ENCODE results near the gene ZNF627.
"Not testable (repeated sequence)": the region's sequence is repeated elsewhere in the genome, so short reads cannot be mapped to it uniquely, and the experiment has no call there.

The ZNF627 gene

DNA sequence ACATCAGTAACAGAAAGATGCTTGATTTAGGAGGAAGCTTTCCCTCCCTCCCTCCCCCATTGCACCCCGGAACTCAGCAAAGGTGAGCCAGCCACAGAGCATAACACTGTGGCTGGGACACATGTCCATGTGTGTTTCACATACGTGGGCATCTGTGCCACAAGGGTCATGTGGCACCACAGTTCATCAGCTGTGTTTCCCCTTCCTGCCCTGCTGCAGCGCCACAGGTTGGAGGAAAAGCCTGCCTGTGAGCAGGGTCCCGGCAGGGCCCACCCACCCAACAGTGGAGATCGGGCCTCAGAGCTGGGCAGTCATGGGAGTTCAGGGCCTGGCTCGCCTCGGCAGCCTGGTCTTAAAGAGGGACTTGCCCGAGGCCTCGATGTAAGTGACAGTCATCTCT, 22.6 kb upstream of the ZNF627 start:
- no peak for DNase-seq (ENCODE audit: low spot score)

GRCh38 chr19:11576227-11576626, 21.1 kb upstream of the ZNF627 start:
- DNase-seq (ENCODE audit: low spot score): no peak

- DNase-seq (ENCODE audit: low spot score): no peak
Observed at GRCh38 chr19:11577451-11578257, 19.6 kb upstream of the ZNF627 start, which contains the start of gene ACP5. TSS of gene ACP5 (minus strand) at chr19:11577645. CDS start at chr19:11577317, 328 bp downstream.

DNA sequence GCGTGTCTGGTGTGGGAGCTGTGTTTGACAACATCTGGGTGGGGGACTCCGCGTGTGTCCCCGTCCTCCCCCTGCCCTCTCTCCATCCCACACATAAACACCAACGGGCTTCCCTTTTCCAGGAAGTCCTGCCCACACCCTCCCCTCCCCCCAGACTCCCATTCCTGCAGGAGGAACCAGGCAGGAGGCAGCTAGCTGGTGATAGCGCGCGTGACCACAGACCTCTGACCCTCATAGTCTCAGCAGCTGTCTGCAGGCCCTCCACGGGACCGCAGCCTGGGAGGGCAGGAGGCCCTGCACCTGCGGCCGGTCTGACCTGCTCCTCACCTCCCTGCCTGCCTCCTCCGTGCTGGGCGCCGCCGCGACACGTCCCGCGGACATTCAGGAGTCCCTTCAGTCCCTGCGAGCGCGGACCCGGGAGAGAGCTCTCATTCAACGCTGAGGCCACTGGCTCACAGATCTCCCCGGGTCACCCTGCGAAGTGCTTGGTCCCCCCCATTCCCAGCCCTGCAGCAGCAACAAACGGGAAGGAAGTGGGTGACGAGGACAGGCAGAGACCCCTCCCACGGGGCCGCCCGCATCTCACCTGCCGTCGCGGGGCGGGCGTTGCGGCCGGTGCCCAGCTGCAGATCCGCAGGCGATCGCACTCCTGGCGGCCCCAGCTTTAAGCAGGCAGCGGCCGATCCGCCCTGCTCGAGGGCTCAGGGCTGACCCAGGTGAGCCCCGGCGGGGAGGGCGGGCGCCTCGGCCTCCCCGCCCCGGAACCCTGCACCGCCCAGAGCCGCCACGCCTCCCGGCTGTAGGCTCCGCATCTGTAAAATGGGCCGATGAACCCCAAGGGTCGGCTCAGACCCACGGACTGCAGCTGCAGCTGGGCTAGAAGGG, 18.8 kb upstream of the ZNF627 start:
- DNase-seq (ENCODE audit: low spot score): peak; percentile 74

DNA sequence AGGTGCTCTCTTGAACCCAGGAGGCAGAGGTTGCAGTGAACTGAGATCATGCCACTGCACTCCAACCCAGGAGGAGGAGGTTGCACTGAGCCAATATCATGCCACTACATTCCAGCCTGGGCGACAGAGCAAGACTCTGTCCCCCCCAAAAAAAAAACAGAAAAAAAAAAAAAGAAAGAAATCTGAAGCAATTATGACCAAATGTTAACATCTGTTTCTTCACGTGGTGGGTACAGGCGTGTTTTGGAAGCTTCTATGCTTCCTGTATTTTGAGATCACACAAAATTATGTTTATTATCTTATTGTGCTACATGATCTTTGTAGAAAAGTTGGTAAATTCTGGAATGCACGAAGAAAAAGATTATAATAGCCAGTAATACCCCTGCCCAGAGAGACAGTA, 17.2 kb upstream of the ZNF627 start:
- DNase-seq (ENCODE audit: low spot score): no peak

GRCh38 chr19:11581740-11582139, 15.5 kb upstream of the ZNF627 start:
- DNase-seq (ENCODE audit: low spot score): no peak

DNA sequence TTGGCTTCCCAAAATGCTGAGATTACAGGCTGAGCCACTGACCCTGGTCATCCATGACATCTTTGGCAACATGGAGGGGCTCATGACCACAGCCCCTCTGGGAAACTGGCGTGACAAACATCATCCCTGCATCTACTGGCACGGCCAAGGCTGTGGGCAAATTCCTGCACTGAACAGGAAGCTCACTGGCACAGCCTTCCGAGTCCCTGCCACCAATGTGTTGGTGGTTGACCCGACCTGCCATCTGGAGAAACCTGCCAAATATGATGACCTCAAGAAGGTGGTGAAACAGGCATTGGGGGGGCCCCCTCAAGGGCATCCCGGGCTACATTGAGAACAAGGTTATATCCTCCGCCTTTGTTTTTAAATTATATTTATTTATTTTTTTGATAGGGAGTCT, 11.0 kb upstream of the ZNF627 start:
- DNase-seq (ENCODE audit: low spot score): no peak

- peak; percentile 85 for DNase-seq (ENCODE audit: low spot score)
Observed at GRCh38 chr19:11587302-11587974, 9.8 kb upstream of the ZNF627 start.

DNA sequence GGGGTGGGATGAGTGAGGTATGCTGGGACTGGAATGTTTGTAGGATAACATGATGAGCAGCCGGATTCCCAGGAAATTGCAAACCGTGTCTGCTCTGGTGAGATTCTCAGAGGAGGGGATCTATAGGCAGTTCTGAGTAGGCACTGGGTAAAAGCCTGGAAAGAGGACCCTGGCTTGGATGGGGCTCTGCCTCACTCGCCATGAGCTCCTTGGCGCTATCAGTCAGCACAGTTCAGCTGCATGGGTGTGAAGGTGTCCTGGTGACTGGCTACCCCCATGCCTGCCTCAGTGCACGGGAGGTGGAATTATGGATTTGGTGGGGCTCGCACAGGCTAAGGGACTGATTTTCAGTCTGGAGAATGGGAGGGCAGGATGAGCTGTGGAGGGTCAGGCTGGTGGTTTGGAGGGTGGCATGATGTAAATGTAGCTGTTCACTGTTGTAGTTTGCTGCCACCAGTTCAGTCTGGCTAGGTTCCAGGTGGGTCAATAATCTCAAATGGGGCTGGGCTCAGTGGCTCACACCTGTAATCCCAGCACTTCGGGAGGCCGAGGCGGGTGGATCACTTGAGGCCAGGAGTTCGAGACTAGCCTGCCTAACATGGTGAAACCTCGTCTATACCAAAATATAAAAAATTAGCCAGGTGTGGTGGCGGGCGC, 9.2 kb upstream of the ZNF627 start:
- DNase-seq (ENCODE audit: low spot score): no peak

DNA sequence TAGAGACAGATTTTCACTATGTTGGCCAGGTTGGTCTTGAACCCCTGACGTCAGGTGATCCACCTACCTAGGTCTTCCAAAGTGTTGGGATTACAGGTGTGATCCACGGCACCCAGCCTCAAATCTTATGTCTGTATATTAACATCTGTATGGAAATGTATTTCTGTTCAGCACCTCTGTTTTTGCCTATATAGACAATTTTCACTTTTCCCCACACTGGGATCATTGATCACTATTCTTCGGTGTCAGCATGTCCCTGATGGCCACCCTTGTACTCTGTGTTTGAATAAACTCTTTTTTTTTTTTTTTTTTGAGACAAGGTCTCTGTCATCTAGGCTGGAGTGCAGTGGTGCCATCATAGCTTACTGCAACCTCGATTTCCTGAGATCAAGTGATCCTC, 3.2 kb upstream of the ZNF627 start:
- DNase-seq (ENCODE audit: low spot score): no peak

DNA sequence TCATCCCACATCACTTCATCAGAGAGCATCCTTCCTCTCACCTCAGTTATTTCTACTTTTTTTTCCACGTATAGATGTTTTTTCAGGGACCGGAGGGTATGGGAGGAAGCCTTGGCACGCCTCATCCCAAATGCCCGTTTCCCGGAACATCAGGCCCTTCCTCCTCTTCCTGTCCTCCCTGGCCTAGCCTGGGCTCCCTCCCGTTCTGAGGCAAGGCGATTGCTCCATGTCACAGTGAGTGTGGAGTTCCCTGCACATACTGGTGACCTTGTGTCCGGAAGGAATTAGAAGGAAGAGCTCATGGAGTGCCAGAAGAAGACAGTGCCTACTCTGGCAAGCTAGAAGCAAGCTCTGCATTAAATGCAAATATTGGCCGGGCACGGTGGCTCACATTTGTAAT, 1.1 kb upstream of the ZNF627 start:
- no peak for DNase-seq (ENCODE audit: low spot score)

DNA sequence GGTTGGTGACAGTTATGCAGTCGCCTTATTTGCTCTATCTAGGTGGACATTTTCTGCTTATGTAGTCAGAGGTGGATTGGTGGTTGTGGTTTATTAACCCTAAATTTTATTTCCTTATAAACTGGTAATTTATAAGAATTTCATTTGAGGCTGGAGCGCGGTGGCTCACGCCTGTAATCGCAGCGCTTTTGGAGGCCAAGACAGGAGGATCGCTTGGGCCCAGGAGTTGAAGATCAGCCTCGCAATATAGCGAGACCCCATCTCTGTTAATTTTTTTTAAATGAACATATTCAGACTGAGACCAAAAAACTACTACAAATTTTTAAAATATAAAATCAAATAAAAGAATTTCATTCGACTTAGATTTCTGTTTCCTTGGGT, 810 bp downstream of the ZNF627 start:
- DNase-seq (ENCODE audit: low spot score): no peak

GRCh38 chr19:11598746-11599145, 1.5 kb downstream of the ZNF627 start:
- no peak for DNase-seq (ENCODE audit: low spot score)

DNA sequence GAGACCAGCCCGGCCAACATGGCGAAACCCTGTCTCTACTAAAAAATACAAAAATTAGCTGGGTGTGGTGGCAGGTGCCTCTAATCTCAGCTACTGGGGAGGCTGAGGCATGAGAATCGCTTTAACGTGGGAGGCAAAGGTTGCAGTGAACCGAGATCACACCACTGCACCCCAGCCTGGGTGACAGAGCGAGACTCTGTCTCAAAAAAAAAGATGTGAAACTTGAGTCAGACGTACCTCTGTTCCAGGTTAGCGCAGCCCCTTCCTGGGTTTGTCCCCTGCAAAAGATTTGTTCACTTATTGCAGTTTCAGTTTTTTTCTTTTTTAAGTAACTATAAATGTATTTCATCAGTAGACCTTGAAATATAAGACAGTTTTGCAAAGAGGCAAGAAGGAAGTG, 2.4 kb downstream of the ZNF627 start:
- not testable (repeated sequence) for DNase-seq (ENCODE audit: low spot score)

DNA sequence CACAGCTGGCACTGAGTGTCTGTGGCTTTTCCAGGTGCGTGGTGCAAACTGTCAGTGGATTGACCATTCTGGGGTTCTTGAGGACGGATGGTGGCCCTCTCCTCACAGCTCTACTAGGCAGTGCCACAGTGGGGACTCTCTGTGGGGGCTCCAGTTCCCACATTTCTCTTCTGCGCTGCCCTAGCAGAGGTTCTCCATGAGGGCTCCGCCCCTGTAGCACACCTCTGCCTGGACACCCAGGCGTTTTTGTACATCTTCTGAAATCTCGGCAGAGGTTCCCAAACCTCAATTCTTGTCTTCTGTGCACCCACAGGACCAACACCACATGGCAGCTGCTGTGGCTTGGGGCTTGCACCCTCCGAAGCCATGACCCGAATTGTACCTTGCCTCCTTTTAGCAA, 9.2 kb downstream of the ZNF627 start:
- DNase-seq (ENCODE audit: low spot score): no peak

- DNase-seq (ENCODE audit: low spot score): no peak
Observed at GRCh38 chr19:11611730-11612129, 14.4 kb downstream of the ZNF627 start.

GRCh38 chr19:11612816-11613511, 15.7 kb downstream of the ZNF627 start:
- peak; percentile 17 for DNase-seq (ENCODE audit: low spot score)

DNA sequence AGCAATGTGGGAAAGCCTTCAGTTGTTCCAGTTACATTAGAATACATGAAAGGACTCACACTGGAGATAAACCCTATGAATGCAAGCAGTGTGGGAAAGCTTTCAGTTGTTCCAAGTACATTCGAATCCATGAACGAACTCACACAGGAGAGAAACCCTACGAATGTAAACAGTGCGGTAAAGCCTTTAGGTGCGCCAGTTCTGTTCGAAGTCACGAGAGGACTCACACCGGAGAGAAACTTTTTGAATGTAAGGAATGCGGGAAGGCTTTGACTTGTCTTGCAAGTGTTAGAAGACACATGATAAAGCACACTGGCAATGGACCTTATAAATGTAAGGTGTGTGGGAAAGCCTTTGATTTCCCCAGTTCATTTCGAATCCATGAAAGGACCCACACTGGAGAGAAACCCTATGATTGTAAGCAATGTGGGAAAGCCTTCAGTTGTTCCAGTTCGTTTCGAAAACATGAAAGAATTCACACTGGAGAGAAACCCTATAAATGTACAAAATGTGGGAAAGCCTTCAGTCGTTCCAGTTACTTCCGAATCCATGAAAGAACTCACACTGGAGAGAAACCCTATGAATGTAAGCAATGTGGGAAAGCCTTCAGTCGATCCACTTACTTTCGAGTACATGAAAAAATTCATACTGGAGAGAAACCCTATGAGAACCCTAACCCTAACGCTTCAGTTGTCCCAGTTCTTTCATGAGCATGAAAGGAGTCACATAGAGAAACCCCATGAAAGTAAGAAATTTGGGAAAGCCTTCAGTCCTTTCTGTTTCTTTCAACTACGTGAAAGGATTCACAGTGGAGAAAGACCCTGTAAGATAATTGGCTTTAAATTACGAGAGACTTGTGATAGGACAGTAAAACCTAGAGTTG, 20.1 kb downstream of the ZNF627 start:
- DNase-seq (ENCODE audit: low spot score): no peak

GRCh38 chr19:11620553-11620952, 23.3 kb downstream of the ZNF627 start:
- no peak for DNase-seq (ENCODE audit: low spot score)

DNA sequence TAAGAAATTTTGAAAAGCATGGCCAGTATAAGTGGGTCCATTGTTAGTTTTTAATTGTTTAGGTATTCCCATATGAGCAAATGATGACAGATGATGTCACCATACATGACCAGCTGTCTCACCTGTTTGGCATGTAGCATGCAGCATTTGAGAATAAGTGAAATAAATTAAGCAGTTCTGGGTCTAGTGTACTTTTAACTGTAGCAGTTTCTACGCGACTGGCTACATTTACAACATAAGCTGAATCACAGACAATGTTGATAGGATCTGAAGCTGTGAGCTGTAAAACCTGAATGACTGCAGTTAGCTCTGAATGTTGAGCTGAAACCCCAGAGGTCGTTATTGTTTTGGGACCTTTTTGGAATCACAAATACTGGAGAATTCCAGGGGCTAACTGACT, 25.1 kb downstream of the ZNF627 start:
- not testable (repeated sequence) for DNase-seq (ENCODE audit: low spot score)

All from iPS-NIHi11 (cell line).